GM19467 (cell line): Measurements from ENCODE around the gene PRKAR2A.
"Not testable (repeated sequence)": the region's sequence is repeated elsewhere in the genome, so short reads cannot be mapped to it uniquely, and the experiment has no call there.

Source experiments
- ATAC-seq: cut with Tn5 transposase; IDR thresholded peaks from one replicate; pipeline ENCODE4 v1.9.1; 2021; ENCODE audit warnings: mild to moderate bottlenecking, moderate library complexity; ENCODE audit not compliant: unreplicated experiment

The PRKAR2A gene

GRCh38 chr3:48782046-48782445, 65.6 kb downstream of the PRKAR2A start:
- ATAC-seq = no peak

- not testable (repeated sequence) for ATAC-seq
Observed at GRCh38 chr3:48778565-48778964, 69.1 kb downstream of the PRKAR2A start.

- no peak for ATAC-seq
Observed at GRCh38 chr3:48776854-48777253, 70.8 kb downstream of the PRKAR2A start.

GRCh38 chr3:48770192-48770502, 77.5 kb downstream of the PRKAR2A start:
- no peak for ATAC-seq

- no peak for ATAC-seq
Observed at GRCh38 chr3:48765376-48765775, 82.3 kb downstream of the PRKAR2A start.

- no peak for ATAC-seq
Observed at GRCh38 chr3:48762816-48763215, 84.9 kb downstream of the PRKAR2A start.

GRCh38 chr3:48759991-48760540, 87.6 kb downstream of the PRKAR2A start:
- ATAC-seq = not testable (repeated sequence)

- ATAC-seq = not testable (repeated sequence)
Observed at GRCh38 chr3:48759531-48759930, 88.1 kb downstream of the PRKAR2A start.

GRCh38 chr3:48759071-48759470, 88.6 kb downstream of the PRKAR2A start:
- no peak for ATAC-seq

GRCh38 chr3:48756640-48757039, 91.0 kb downstream of the PRKAR2A start:
- ATAC-seq = no peak

GRCh38 chr3:48750856-48751255, 96.8 kb downstream of the PRKAR2A start:
- ATAC-seq = no peak

GRCh38 chr3:48748754-48749153, 98.9 kb downstream of the PRKAR2A start:
- no peak for ATAC-seq

- no peak for ATAC-seq
Observed at GRCh38 chr3:48747706-48748105, 100.0 kb downstream of the PRKAR2A start.

GRCh38 chr3:48747015-48747615, 100.6 kb downstream of the PRKAR2A start:
- ATAC-seq = no peak

GRCh38 chr3:48743773-48744172, 103.9 kb downstream of the PRKAR2A start:
- no peak for ATAC-seq

- not testable (repeated sequence) for ATAC-seq
Observed at GRCh38 chr3:48741226-48741625, 106.4 kb downstream of the PRKAR2A start.

GRCh38 chr3:48739955-48740823, 107.5 kb downstream of the PRKAR2A start:
- ATAC-seq = peak; percentile 76

GRCh38 chr3:48739617-48739954, 108.1 kb downstream of the PRKAR2A start:
- no peak for ATAC-seq

GRCh38 chr3:48738926-48739616, 108.6 kb downstream of the PRKAR2A start:
- no peak for ATAC-seq

- no peak for ATAC-seq
Observed at GRCh38 chr3:48738144-48738536, 109.5 kb downstream of the PRKAR2A start.

GRCh38 chr3:48735075-48735767, 112.5 kb downstream of the PRKAR2A start:
- ATAC-seq = not testable (repeated sequence)
